ENCODE results near the gene FHIT.
"Not testable (repeated sequence)": the region's sequence is repeated elsewhere in the genome, so short reads cannot be mapped to it uniquely, and the experiment has no call there.

FHIT gene

GRCh38 chr3:60573494-60573893 lies 677.8 kb downstream of the FHIT start:
- no peak for DNase-seq (ENCODE audit: low read depth, low spot score)

- no peak for DNase-seq (ENCODE audit: low read depth, low spot score)
Measured at GRCh38 chr3:60571511-60571910, 679.7 kb downstream of the FHIT start.

- DNase-seq (ENCODE audit: low read depth, low spot score): no peak
Measured at GRCh38 chr3:60557122-60557521, 694.1 kb downstream of the FHIT start.

GRCh38 chr3:60555686-60556354 lies 695.4 kb downstream of the FHIT start:
- no peak for DNase-seq (ENCODE audit: low read depth, low spot score)

GRCh38 chr3:60553144-60553543 lies 698.1 kb downstream of the FHIT start:
- DNase-seq (ENCODE audit: low read depth, low spot score): no peak

GRCh38 chr3:60552581-60552980 lies 698.7 kb downstream of the FHIT start:
- DNase-seq (ENCODE audit: low read depth, low spot score): no peak

- DNase-seq (ENCODE audit: low read depth, low spot score): no peak
Measured at GRCh38 chr3:60551455-60552209, 699.6 kb downstream of the FHIT start.

GRCh38 chr3:60549863-60550262 lies 701.4 kb downstream of the FHIT start:
- no peak for DNase-seq (ENCODE audit: low read depth, low spot score)

- no peak for DNase-seq (ENCODE audit: low read depth, low spot score)
Measured at GRCh38 chr3:60542995-60543394, 708.3 kb downstream of the FHIT start.

GRCh38 chr3:60539394-60539793 lies 711.9 kb downstream of the FHIT start:
- not testable (repeated sequence) for DNase-seq (ENCODE audit: low read depth, low spot score)

- no peak for DNase-seq (ENCODE audit: low read depth, low spot score)
Measured at GRCh38 chr3:60536420-60536819, 714.8 kb downstream of the FHIT start.

GRCh38 chr3:60531759-60532158 lies 719.5 kb downstream of the FHIT start:
- DNase-seq (ENCODE audit: low read depth, low spot score): no peak

GRCh38 chr3:60528651-60529050 lies 722.6 kb downstream of the FHIT start:
- no peak for DNase-seq (ENCODE audit: low read depth, low spot score)

GRCh38 chr3:60523536-60523935 lies 727.7 kb downstream of the FHIT start:
- no peak for DNase-seq (ENCODE audit: low read depth, low spot score)

- no peak for DNase-seq (ENCODE audit: low read depth, low spot score)
Measured at GRCh38 chr3:60517134-60517533, 734.1 kb downstream of the FHIT start.

- no peak for DNase-seq (ENCODE audit: low read depth, low spot score)
Measured at GRCh38 chr3:60514866-60515265, 736.4 kb downstream of the FHIT start.

- DNase-seq (ENCODE audit: low read depth, low spot score): no peak
Measured at GRCh38 chr3:60514085-60514649, 737.1 kb downstream of the FHIT start.

GRCh38 chr3:60513241-60513640 lies 738.0 kb downstream of the FHIT start:
- DNase-seq (ENCODE audit: low read depth, low spot score): no peak

- no peak for DNase-seq (ENCODE audit: low read depth, low spot score)
Measured at GRCh38 chr3:60512506-60512905, 738.7 kb downstream of the FHIT start.

GRCh38 chr3:60509471-60509870 lies 741.8 kb downstream of the FHIT start:
- DNase-seq (ENCODE audit: low read depth, low spot score): no peak

GRCh38 chr3:60504827-60505457 lies 746.3 kb downstream of the FHIT start:
- no peak for DNase-seq (ENCODE audit: low read depth, low spot score)

GRCh38 chr3:60501314-60501713 lies 749.9 kb downstream of the FHIT start:
- no peak for DNase-seq (ENCODE audit: low read depth, low spot score)

- DNase-seq (ENCODE audit: low read depth, low spot score): no peak
Measured at GRCh38 chr3:60497902-60498301, 753.4 kb downstream of the FHIT start.
